Medulla oblongata (tissue), 1 donor: Measurements from ENCODE around the gene SUPV3L1.
"Not testable (repeated sequence)": the region's sequence is repeated elsewhere in the genome, so short reads cannot be mapped to it uniquely, and the experiment has no call there.

Source experiments
- DNase-seq: peaks from one replicate; pipeline ENCODE4 v3.0.0-alpha.2; 2015; ENCODE audit errors: extremely low spot score

Gene SUPV3L1

DNA sequence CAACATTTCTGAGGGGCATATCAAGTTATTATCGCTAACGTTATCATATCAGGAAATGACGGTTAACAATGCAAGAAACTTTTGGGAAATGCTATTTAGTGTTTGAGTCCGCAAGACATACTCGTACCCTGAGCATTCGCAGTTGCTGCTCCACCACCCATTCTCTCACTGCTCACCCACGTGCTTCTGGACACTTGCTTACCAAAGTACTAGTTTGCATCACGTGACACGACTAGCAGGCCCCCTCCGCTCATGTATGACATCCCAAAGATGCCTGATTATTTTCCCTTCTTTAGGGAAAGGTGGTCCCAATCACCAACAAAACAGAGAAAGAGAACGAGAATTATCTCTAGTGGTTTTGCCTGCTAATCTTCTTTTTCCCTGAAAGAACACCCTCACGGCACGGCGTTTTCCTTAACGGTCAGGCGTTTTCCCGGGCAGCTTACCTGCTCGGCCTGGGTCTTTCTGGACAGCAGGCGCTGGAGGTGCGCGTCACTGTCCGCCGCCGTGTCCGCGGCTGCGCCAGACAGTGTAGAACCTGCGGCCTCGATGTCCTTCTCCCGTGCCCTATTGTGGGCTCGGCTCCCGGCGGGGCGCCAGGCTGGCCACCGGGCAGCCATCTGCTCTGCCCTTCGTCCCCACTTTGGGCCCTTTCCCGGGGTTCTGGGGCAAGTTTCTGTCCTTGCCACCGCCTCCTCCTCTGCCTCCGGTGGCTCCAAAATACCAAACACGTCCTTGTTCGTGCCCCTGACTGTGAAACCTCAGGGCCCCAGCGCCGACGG is at the start of gene SUPV3L1:
TSS of gene SUPV3L1 (plus strand) at position 492 of the 782 bp plus-strand sequence. CDS start at position 550, 58 bp downstream.
- peak; percentile 99 for DNase-seq

DNA sequence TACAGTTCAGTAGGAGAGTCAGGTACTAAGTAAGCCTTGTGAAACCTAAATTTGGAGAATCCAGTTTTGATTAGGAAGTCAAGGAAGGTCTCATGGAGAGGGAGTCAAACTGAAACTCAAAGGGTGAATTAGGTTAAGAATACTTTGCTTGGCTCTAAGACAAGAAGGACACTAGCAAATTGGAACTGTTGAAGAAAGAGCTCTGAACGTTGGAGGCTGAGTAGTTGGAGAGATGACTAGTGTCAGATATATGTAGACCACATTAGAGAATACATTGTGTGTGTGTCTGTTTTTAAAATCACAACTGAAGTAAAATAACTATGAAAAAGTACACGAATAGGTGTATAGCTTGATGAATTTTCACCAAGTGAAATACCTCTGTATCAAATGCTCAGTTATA is 49.8 kb upstream of the SUPV3L1 start:
- peak; percentile 9 for DNase-seq

DNA sequence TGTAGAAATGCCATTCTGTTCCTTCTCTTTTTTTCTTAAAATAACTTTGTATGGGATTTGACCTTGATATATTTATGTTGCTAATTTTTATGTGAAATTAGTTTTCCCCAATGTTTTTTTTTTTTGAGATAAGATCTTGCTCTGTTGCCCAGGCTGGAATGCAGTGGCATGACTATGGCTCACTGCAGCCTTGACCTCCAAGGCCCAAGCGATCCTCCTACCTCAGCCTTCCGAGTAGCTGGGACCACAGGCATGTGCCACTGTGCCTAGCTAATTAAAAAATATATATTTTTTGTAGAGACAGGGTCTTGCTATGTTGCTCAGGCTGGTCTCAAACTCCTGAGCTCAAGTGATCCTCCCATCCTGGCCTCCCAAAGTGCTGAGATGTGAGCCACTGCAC is 40.1 kb upstream of the SUPV3L1 start:
- no peak for DNase-seq

DNA sequence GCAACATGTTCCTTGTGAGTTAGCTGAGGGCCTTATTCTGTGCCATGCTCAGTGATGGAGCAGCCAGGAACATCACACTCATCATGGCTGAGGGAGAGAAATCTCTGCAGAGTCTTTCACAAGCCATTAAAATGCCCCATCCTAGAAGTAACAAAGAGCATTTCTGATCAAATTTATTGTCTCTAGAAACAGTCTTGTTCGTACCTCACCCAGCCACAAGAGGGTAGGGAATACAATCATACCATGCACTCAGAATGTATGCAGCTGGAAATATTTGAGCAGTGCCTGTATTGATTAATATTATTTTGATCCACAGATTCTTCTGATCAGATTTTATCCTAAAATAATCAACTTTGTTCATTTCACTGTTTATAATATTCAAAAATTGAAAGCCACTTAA is 38.7 kb upstream of the SUPV3L1 start:
- no peak for DNase-seq

DNA sequence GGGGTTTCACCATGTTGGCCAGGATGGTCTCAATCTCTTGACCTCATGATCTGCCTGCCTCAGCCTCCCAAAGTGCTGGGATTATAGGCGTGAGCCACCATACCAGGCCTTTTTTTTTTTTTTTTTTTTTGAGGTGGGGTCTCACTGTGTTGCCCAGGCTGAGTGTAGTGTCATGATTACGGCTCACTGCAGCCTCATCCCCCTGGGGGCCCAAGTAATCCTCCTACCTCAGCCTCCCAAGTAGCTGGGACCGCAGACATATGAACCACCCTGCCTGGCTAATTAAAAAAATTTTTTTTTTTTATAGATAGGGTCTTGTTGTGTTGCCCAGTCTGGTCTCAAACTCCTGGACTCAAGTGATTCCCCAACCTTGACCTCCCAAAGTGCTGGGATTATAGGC is 38.0 kb upstream of the SUPV3L1 start:
- DNase-seq: not testable (repeated sequence)

DNA sequence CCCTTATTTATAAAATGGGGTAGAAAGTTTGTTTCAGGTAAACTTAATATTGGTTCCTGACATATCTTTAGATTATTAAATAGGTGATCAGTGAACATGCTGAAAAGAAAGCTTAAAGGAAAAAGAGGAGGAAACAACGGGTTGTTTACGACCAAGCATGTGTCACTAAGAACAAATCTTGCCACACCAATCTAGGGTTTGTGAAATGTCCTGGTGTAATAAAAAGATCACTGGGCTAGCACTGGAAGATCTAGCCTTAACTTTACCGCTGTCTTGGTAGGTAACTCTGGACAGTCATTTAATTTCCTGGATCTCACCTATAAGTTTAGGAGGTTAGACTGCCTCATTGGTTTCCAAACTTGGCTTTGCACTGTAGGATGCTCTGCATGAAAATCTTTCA is 37.1 kb upstream of the SUPV3L1 start:
- DNase-seq: no peak

DNA sequence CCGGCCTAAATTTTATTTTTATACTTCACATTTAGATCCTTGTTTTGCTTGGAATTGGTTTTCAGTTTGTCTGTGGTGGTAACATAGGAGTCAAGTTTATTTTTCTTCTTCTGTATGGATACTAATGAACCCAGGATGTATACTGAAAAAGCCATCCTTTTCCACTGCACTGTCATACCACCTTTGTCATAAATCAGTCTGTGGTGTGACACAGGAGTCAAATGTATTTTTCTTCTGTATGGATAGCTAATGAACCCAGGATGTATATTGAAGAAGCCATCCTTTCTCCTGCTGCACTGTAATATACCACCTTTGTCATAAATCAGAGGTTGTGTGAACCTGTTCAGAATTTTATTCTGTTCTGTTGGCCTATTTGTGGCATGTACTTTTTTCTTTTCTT is 34.7 kb upstream of the SUPV3L1 start:
- DNase-seq: no peak

DNA sequence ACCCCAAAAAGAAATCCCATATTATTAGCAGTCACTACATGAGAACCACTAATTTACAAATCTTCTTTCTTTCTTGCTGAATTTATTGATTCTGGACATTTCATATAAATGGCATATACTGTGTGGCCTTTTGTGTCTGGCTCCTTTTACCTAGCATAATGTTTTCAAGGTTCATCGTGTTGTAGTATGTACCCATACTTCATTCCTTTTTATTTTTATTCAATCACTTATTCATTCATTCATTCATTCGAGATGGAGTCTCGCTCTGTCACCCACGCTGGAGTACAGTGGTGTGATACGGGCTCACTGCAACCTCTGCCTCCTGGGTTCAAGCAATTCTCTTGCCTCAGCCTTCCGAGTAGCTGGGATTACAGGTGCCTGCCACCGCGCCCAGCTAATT is 34.2 kb upstream of the SUPV3L1 start:
- no peak for DNase-seq

DNA sequence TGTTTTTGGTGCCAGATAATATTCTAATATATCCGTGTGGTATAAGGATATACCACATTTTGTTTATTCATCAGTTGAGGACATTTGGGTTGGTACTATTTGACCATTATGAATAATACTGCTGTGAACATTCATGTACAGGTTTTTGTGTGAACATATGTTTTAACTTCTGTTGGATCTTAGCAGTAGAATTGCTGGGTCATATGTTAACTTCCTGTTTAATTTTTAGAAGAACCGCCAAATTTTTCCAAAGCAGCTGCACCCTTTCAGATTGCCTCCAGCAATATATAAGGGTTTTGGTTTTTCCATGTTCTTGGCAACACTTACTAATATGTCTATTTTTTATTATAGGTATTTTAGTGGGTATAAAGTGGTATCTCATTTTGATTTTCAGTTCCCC is 33.3 kb upstream of the SUPV3L1 start:
- DNase-seq: no peak

DNA sequence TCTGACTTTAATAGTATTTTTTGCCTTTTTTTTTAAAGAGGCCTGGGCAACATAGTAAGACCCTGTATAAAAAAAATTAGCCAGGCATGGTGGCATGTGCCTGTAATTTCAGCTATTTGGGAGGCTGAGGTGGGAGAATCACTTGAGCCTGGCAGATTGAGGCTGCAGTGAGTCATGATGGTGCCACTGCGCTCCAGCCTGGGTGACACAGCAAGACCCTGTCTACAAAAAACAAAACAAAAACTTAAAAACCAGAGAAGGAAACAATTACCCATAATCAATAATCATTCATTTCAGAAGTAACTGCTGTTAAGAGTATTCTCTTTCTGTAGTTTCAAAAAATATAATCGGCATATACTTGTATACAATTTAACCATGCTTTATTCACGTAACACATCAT is 28.1 kb upstream of the SUPV3L1 start:
- DNase-seq: no peak

DNA sequence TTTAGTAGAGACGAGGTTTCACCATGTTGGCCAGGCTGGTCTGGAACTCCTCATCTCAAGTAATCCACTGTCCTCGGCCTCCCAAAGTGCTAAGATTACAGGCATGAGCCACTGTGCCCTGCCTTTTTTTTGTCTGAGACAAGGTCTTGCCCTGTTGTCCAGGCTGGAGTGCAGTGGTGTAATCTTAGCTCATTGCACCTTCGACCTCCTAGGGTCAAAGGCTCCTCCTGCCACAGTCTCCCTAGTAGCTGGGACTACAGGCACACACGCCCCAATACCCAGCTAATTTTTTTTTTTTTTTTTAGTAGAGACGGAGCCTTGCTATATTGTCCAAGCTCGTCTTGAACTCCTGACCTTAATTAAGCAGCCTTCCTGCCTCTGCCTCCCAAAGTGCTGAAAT is 26.8 kb upstream of the SUPV3L1 start:
- no peak for DNase-seq

DNA sequence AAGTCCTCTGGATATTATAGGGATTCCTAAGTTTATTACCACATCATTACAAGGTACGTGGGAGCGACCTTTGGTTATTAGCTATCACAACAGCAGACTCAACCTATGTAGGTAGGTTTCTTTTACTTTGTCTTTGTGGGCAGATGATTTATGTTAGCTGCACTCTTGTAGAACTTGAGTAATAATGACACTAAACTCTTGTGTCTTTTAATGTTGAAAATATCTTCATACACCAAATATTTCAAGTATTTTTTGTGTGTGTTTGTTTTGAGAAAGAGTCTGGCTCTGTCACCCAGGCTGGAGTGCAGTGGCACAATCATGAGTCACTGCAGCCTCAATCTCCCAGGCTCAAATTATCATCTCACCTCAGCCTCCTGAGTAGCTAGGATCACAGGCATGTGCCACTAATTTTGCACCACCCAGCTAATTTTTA is 19.2 kb upstream of the SUPV3L1 start:
- no peak for DNase-seq

DNA sequence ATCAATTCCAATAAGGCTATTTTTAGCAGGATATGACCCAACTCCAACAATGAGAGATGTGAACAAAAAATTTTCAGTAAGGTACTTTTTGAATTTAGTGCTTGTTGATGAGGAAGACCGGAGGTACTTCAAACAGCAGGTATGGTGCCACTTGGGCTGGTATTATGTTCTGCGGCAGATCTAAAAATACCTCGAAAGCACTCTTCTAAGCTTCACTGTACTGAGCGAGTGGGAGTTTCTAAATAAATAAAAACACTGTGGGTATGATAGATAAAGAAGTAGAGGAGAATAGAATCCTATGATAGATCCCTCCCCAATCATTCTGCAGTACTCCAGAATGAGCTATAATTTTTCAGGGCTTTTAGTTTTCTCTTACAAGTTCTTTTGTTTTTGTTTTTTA is 11.5 kb upstream of the SUPV3L1 start:
- DNase-seq: no peak

DNA sequence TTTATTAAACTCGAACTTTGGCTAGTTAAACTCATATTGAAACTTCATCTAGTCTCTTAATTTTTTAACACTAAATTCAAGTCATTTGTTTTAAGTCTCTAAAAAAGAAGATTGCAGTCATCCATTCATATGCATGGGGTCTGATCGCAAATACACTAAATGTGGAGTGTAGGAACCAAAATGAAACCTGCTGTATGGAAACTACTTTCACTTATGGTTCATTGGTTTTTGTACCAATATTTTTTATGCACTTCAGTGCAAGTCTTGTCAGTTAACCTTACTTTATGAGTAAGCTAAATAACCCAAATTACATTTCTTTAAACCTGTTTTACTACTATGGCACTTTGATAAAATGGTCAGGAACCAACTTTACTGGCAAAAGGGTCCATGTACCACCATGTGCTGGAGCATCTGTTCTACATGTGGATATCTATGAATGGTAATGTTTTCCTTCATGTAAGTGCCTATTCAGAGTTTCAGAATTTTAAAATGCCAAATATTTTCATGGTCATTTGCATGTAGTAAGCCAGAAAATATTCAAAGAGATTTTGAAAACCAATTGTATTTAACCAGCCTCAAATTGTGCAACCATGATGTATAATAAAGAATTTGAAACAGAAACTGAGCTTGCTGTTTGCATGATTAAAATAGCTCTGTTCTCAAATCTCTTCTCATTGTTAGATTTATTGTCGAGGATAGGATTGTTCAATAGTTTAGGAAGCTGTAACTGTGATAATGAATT is 7.6 kb upstream of the SUPV3L1 start:
- no peak for DNase-seq

DNA sequence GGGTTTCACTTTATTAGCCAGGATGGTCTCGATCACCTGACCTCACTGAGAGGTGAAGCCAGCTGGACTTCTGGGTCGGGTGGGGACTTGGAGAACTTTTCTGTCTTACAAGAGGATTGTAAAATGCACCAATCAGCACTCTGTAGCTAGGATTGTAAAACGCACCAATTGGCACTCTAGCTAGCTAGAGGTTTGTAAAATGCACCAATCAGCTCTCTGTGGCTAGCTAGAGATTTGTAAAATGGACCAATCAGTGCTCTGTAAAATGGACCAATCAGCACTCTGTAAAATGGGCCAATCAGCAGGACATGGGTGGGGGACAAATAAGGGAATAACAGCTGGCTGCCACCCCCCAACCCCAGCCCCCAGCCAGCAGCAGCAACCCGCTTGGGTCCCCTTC is 4.7 kb upstream of the SUPV3L1 start:
- DNase-seq: not testable (repeated sequence)

DNA sequence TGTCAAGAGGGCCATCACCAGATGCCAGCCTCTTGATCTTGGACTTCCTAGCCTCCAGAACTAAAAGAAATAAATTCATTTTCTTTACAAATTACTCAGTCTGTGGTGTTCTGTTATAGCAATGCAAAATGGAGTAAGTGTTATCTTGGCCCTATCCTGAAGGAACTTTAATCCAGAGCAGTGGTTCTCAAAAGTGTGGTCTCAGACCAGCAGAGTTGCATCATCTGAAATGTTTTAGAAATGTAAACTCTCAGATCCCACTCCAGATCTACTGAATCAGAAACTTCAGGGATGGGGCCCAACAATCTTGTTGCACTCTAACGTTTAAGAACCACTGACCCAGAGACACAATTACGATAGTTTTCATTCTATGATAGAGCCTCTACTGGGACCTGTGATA is 3.2 kb upstream of the SUPV3L1 start:
- no peak for DNase-seq

DNA sequence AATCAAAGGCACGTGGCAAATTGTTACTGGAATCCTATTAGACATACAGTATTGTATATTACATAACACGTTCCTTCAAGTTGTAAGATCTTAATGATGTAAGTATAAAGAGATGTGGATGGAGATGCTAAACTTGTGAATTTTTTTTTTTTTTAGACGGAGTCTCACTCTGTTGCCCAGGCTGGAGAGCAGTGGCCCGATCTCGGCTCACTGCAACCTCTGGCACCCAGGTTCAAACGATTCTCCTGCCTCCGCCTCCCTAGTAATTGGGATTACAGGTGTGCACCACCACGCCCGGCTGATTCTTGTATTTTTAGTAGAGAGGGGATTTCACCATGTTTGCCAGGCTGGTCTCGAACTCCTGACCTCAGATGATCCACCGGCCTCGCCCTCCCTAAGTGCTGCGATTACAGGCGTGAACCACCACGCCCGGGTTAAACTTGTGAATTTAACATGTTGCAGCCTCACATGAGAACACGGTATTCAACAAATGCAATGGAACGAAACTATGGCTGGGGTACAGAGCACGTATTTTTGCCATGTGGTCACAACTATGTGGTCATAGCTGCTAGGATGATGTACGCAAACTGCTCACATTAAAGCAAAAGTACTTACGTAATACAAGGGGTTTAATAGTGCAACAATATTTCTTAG is 818 bp upstream of the SUPV3L1 start:
- DNase-seq: no peak

DNA sequence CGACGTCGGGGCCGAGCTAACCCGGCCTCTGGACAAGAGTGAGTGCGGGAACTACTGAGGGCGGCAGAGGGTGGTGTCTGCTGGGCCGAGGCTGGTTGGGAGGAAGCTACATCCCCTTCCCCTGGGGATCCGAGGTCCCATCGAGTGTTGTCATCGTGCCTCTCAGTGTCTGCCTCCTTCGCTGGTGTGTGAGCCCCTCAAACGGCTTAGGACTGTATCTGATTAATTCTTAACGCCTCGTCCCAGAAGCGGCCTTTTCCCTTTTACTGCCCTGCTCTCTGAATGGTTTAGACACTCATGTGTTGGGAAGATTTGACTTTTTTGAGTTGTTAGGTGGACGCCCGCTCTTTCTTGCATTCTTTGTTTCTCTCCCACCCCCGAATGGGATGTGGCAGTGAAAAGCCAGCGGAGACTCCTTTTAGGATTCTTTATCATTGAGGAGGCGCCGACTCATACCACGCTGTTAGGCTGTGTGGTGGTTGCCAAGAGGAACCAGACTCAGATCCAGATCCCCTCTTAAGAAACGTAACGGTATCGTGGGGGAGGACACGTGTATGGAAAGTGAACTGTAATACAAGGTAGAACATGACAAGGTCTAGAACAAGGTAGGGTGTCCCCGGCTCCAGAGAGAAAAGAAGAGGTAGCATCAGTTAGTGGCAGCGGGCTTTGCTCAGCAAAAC is 631 bp downstream of the SUPV3L1 start:
- no peak for DNase-seq

DNA sequence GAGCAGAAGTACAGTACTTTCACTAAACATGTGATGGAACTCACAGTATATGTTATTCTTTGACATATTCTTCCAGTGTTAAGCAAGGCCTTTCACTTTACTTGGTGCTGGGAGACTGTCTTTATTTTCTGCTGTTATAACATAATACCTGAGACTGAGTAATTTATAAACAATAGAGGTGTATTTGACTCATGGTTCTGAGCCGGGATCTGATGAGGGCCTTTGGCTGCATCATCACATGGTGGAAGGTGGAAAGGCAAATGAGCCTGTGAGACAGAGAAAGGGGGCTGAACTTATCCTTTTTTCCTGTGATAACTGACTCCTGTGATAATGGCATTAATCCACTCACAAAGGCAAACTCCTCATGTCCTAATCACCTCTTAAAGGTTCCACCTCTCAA is 1.4 kb downstream of the SUPV3L1 start:
- DNase-seq: no peak

DNA sequence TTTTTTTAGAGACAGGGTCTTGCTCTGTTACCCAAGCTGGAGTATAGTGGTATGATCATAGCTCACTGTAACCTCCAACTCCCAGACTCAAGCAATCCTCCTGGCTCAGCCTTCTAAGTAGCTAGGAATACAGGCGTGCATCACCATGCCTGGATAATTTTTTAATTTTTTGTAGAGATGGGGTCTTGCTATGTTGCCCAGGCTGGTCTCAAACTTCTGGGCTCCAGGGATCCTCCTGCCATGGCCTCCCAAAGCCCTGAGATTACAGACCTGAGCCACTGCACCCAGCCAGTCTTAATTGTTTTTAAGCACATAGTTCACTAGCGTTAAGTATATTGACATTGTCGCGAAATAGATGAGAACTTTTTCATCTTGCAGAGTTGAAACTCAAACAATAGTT is 2.0 kb downstream of the SUPV3L1 start:
- no peak for DNase-seq

DNA sequence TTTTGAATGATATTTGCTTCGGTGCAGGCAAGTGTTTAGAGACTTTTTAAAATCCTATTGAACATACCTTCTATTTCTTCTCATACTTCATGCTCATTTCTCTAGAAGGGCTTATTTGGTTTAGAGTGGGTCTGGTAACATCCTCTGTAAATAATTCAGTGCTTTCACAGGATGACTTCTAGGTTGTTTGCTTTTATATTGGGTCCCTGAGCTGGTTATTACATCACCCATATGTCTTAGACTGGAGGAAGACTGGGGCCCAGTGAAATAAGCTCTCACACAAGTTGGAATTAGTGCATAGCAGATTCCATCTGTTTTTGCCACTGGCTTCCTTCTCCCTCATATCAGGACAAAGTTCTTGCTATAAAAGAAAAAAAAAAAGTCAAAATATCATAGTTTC is 6.5 kb downstream of the SUPV3L1 start:
- no peak for DNase-seq

DNA sequence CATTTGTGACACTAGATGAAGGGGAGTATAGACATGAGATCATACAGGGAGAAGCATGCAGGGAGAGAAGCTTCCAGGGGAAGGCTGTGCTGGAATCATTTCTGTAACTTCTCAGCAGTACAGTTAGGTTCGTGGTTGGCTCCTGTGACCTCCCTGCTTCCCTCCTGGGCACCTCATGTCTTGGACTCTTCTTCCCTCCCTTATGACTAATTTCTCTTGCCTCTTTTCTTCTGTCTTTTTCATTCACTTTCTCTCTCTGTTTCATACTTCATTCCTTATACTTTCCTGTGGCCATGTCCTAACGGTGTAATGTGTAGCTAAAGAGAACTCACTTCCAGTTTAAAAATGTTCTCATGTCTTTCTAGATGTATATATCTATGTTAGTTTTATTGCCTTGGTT is 21.0 kb downstream of the SUPV3L1 start:
- DNase-seq: no peak
